Stimulated activated CD4-positive, alpha-beta T cell treated with anti-CD3 and anti-CD28 coated beads, Interleukin-1b, Interleukin-23, amount 100 ng/mL, for 48 hours (primary cell): ENCODE measurements around the gene GPR158.
A peak's percentile ranks its signal among the peaks of the same experiment; 100 is the strongest.
"Not testable (repeated sequence)": the region's sequence is repeated elsewhere in the genome, so short reads cannot be mapped to it uniquely, and the experiment has no call there.

Source experiments
- DNase-seq: peaks from one replicate; pipeline ENCODE4 v3.0.0-alpha.2; 2020

The GPR158 gene

GRCh38 chr10:25174461-25175230, at the start of gene GPR158:
TSS of gene GPR158 (plus strand) at chr10:25175001. CDS start at chr10:25175421, 420 bp downstream.
- DNase-seq, result peak; percentile 62

GRCh38 chr10:25125201-25125611, 49.6 kb upstream of the GPR158 start:
- no peak for DNase-seq

- DNase-seq, result no peak
Measured at GRCh38 chr10:25129592-25129991, 45.2 kb upstream of the GPR158 start.

- no peak for DNase-seq
Measured at GRCh38 chr10:25130906-25131305, 43.9 kb upstream of the GPR158 start.

GRCh38 chr10:25142116-25142864, 32.5 kb upstream of the GPR158 start:
- DNase-seq, result no peak

GRCh38 chr10:25157650-25158049, 17.2 kb upstream of the GPR158 start:
- no peak for DNase-seq

- DNase-seq, result no peak
Measured at GRCh38 chr10:25159591-25159990, 15.2 kb upstream of the GPR158 start.

GRCh38 chr10:25162391-25162790, 12.4 kb upstream of the GPR158 start:
- DNase-seq, result no peak

GRCh38 chr10:25163464-25163863, 11.3 kb upstream of the GPR158 start:
- not testable (repeated sequence) for DNase-seq

GRCh38 chr10:25169740-25170139, 5.1 kb upstream of the GPR158 start:
- DNase-seq, result no peak

GRCh38 chr10:25170627-25171026, 4.2 kb upstream of the GPR158 start:
- no peak for DNase-seq

- no peak for DNase-seq
Measured at GRCh38 chr10:25175527-25176420, 973 bp downstream of the GPR158 start.

- no peak for DNase-seq
Measured at GRCh38 chr10:25176421-25176968, 1.7 kb downstream of the GPR158 start.

- no peak for DNase-seq
Measured at GRCh38 chr10:25177093-25177753, 2.4 kb downstream of the GPR158 start.

- no peak for DNase-seq
Measured at GRCh38 chr10:25177754-25178135, 2.9 kb downstream of the GPR158 start.

GRCh38 chr10:25178411-25178810, 3.6 kb downstream of the GPR158 start:
- no peak for DNase-seq

GRCh38 chr10:25180801-25181200, 6.0 kb downstream of the GPR158 start:
- no peak for DNase-seq

GRCh38 chr10:25182636-25183035, 7.8 kb downstream of the GPR158 start:
- no peak for DNase-seq

- no peak for DNase-seq
Measured at GRCh38 chr10:25191162-25191895, 16.5 kb downstream of the GPR158 start.

GRCh38 chr10:25198151-25198550, 23.4 kb downstream of the GPR158 start:
- no peak for DNase-seq

- no peak for DNase-seq
Measured at GRCh38 chr10:25206693-25207414, 32.1 kb downstream of the GPR158 start.
